ENCODE results near the gene TRAPPC11. TPM values are rescaled to one million over a fixed set of nuclear protein-coding genes. Genes with fewer than 3 reads are reported as not detected.
A peak's percentile ranks its signal among the peaks of the same experiment; 100 is the strongest.

TRAPPC11 gene
- total and polyA plus RNA-seq, 2 of the 13 experiments (the other 11 are each of a cell fraction or from before 2014, with no cell fraction given) = 18.0 to 23.2 TPM

DNA sequence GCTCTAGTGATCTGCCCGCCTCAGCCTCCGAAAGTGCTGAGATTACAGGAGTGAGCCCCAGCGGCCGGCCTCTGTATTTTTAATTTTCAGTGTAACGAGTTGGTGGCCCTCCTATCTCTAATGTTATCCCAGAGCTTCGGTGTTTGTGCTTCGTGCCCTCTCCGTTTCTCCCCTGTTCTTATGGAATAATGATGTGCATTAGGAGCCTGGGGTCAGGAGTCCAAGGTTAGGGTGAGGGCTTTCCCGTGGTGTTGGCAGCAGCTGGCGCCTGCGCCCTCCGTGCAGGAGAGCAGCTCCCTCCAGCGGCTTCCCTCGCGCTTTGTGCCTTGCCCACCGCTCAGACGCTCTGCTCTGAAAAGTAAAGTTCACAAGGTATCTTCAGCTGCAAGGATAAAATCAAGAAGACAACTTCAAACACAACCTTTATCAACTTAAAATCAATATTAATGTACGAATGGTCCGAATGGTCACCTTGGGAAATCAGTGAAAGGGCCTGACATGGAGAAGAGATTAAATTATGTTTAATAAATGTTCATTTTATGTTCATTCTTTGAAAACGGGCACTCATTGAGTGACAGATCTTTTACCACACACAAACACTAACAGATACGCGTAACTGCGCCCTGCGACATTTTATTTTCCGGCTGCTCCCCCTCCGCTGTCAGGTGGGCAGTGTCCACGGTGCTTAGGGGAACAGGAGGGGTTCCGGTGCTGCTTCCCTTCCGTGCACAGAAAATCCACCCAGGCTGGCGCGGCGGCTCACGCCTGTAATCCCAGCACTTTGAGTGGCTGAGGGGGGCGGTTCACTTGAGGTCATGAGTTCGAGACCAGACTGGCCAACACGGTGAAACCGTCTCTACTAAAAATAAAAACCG, 62.4 kb downstream of the TRAPPC11 start (continued):
- TF ChIP-seq HBP1 (CRISPR knock-in tag; IDR thresholded peaks at IDR 0.05; ENCODE audit: low read depth) = no peak
- no peak for TF ChIP-seq ZNF33B (CRISPR knock-in tag; IDR thresholded peaks at IDR 0.05)
- TF ChIP-seq SMYD3 (CRISPR knock-in tag; IDR thresholded peaks at IDR 0.05) = no peak
- TF ChIP-seq, protein P1, sequence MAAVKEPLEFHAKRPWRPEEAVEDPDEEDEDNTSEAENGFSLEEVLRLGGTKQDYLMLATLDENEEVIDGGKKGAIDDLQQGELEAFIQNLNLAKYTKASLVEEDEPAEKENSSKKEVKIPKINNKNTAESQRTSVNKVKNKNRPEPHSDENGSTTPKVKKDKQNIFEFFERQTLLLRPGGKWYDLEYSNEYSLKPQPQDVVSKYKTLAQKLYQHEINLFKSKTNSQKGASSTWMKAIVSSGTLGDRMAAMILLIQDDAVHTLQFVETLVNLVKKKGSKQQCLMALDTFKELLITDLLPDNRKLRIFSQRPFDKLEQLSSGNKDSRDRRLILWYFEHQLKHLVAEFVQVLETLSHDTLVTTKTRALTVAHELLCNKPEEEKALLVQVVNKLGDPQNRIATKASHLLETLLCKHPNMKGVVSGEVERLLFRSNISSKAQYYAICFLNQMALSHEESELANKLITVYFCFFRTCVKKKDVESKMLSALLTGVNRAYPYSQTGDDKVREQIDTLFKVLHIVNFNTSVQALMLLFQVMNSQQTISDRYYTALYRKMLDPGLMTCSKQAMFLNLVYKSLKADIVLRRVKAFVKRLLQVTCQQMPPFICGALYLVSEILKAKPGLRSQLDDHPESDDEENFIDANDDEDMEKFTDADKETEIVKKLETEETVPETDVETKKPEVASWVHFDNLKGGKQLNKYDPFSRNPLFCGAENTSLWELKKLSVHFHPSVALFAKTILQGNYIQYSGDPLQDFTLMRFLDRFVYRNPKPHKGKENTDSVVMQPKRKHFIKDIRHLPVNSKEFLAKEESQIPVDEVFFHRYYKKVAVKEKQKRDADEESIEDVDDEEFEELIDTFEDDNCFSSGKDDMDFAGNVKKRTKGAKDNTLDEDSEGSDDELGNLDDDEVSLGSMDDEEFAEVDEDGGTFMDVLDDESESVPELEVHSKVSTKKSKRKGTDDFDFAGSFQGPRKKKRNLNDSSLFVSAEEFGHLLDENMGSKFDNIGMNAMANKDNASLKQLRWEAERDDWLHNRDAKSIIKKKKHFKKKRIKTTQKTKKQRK (IDR thresholded peaks at IDR 0.05; ENCODE audit: low read length) = no peak
- no peak for TF ChIP-seq RAD51 (IDR thresholded peaks at IDR 0.05; ENCODE audit: borderline replicate concordance)
- TF ChIP-seq CENPX (CRISPR knock-in tag; IDR thresholded peaks at IDR 0.05) = no peak
- TF ChIP-seq REXO4 (CRISPR knock-in tag; IDR thresholded peaks at IDR 0.05; ENCODE audit: borderline replicate concordance) = no peak
- no peak for TF ChIP-seq SP140L (CRISPR knock-in tag; IDR thresholded peaks at IDR 0.05; ENCODE audit: borderline replicate concordance)
- 0 out of 2 replicates have a peak, but pooled peaks have one; percentile 57 for TF ChIP-seq ZNF205 (CRISPR knock-in tag; IDR thresholded peaks at IDR 0.05)
- TF ChIP-seq MBD4 (IDR thresholded peaks at IDR 0.05; ENCODE audit: borderline replicate concordance, low read length) = no peak
- TF ChIP-seq ZSCAN9 (CRISPR knock-in tag; IDR thresholded peaks at IDR 0.05; ENCODE audit: borderline replicate concordance) = 0 out of 2 replicates have a peak, but pooled peaks have one; percentile 24
- TF ChIP-seq MTF2 (CRISPR knock-in tag; IDR thresholded peaks at IDR 0.05; ENCODE audit: borderline replicate concordance) = no peak
- peak; percentile 68; the same call in 1 of the 2 replicates for TF ChIP-seq ZNF607 (CRISPR knock-in tag; IDR thresholded peaks at IDR 0.05; ENCODE audit: borderline replicate concordance)
- no peak for TF ChIP-seq ZNF782 (CRISPR knock-in tag; IDR thresholded peaks at IDR 0.05; ENCODE audit: borderline replicate concordance)
- TF ChIP-seq EED (CRISPR knock-in tag; IDR thresholded peaks at IDR 0.05) = no peak
- TF ChIP-seq ZBTB2 (CRISPR knock-in tag; IDR thresholded peaks at IDR 0.05; ENCODE audit: low read depth) = no peak
- TF ChIP-seq FOXO4 (CRISPR knock-in tag; conservative IDR thresholded peaks at IDR 0.05) = no peak
- TF ChIP-seq SPEN (CRISPR knock-in tag; IDR thresholded peaks at IDR 0.05; ENCODE audit: low read depth) = peak; percentile 69; the same call in 1 of the 2 replicates
- peak; percentile 40; the same call in 1 of the 2 replicates for TF ChIP-seq ZFX (CRISPR knock-in tag; IDR thresholded peaks at IDR 0.05; ENCODE audit: low read depth)
- peak; percentile 60; the same call in 1 of the 2 replicates for TF ChIP-seq MXD4 (CRISPR knock-in tag; IDR thresholded peaks at IDR 0.05)
- TF ChIP-seq PAF1 (CRISPR knock-in tag; IDR thresholded peaks at IDR 0.05) = no peak
- no peak for TF ChIP-seq NR3C1 (CRISPR knock-in tag; IDR thresholded peaks at IDR 0.05)
